HepG2 (cell line): ENCODE results near the gene AMOTL2. TPM values are rescaled to one million over a fixed set of nuclear protein-coding genes. Genes with fewer than 3 reads are reported as not detected.

ENCODE experiments used
- ADNP ChIP-seq: sonication (generic); formaldehyde crosslinking; IDR thresholded peaks from 2 replicates; pipeline ENCODE4 v1.4.0; 2020; ENCODE audit warnings: missing genetic modification reagents
- AGO2 ChIP-seq: fragments of 200-400 bp; formaldehyde crosslinking; optimal IDR thresholded peaks from 2 replicates; pipeline ENCODE3; 2017; ENCODE audit warnings: mild to moderate bottlenecking, low read depth, low read length, moderate library complexity
- ATF1 ChIP-seq: IDR thresholded peaks from 2 replicates; pipeline ENCODE4 v1.6.1; 2016; ENCODE audit warnings: mild to moderate bottlenecking, control low read depth
- DDIT3 ChIP-seq: sonication (generic); formaldehyde crosslinking; IDR thresholded peaks from 2 replicates; pipeline ENCODE4 v1.4.0; 2020; ENCODE audit warnings: mild to moderate bottlenecking, missing genetic modification reagents
- GATA4 ChIP-seq: sonication (generic); IDR thresholded peaks from 2 replicates; pipeline ENCODE4 v1.6.1; 2016; ENCODE audit warnings: antibody characterized with exemption, low read depth, borderline replicate concordance
- HMGXB4 ChIP-seq, 2 experiments: sonication (generic) in 1 of 2; formaldehyde crosslinking in 1 of 2; IDR thresholded peaks; 2 replicates each; pipeline versions ENCODE4 v1.4.0 to v1.6.1; 2018 to 2020; ENCODE audit warnings: missing genetic modification reagents in 2 of 2, borderline replicate concordance in 1 of 2, low read depth in 1 of 2, mild to moderate bottlenecking in 1 of 2, missing biosample characterization in 1 of 2
- MYPOP ChIP-seq: sonication (generic); formaldehyde crosslinking; IDR thresholded peaks from 2 replicates; pipeline ENCODE4 v1.8.1; 2023; ENCODE audit warnings: mild to moderate bottlenecking, moderate library complexity, missing genetic modification reagents
- NPAS2 ChIP-seq: sonication (generic); formaldehyde crosslinking; IDR thresholded peaks from 2 replicates; pipeline ENCODE4 v1.8.0; 2022; ENCODE audit warnings: mild to moderate bottlenecking, missing genetic modification reagents, borderline replicate concordance
- RFX5 ChIP-seq: IDR thresholded peaks from 2 replicates; pipeline ENCODE4 v1.6.1; 2011; ENCODE audit warnings: low read depth, low read length, improper control_type of control experiment
- RFXANK ChIP-seq: IDR thresholded peaks from 2 replicates; pipeline ENCODE4 v1.6.1; 2016
- RXRA ChIP-seq: sonication (generic); formaldehyde crosslinking; IDR thresholded peaks from 2 replicates; pipeline ENCODE4 v1.5.1; 2020; ENCODE audit warnings: missing genetic modification reagents
- SOX6 ChIP-seq, 2 experiments: fragments of 450-650 bp in 1 of 2; sonication (generic) in 1 of 2; formaldehyde crosslinking in 1 of 2; IDR thresholded peaks; 2 replicates each; pipeline versions ENCODE4 v1.4.0 to v1.6.1; 2017 to 2020; ENCODE audit warnings: antibody characterized with exemption in 1 of 2, mild to moderate bottlenecking in 1 of 2, missing genetic modification reagents in 1 of 2
- TEF ChIP-seq: sonication (generic); formaldehyde crosslinking; IDR thresholded peaks from 2 replicates; pipeline ENCODE4 v1.5.0; 2020; ENCODE audit warnings: missing genetic modification reagents
- ZBTB25 ChIP-seq: IDR thresholded peaks from 2 replicates; pipeline ENCODE4 v1.6.1; 2018; ENCODE audit warnings: missing genetic modification reagents
- ZNF232 ChIP-seq: sonication (generic); formaldehyde crosslinking; IDR thresholded peaks from 2 replicates; pipeline ENCODE4 v1.4.0; 2020; ENCODE audit warnings: missing genetic modification reagents, borderline replicate concordance
- ZNF264 ChIP-seq: sonication (generic); formaldehyde crosslinking; IDR thresholded peaks from 2 replicates; pipeline ENCODE4 v1.4.0; 2020; ENCODE audit warnings: missing genetic modification reagents
- ZNF3 ChIP-seq: IDR thresholded peaks from 2 replicates; pipeline ENCODE4 v1.7.0; 2017; ENCODE audit warnings: inconsistent platforms
- ZNF383 ChIP-seq: sonication (generic); formaldehyde crosslinking; IDR thresholded peaks from 2 replicates; pipeline ENCODE4 v1.4.0; 2020; ENCODE audit warnings: missing genetic modification reagents, mild to moderate bottlenecking, borderline replicate concordance
- ZNF747 ChIP-seq: sonication (generic); formaldehyde crosslinking; IDR thresholded peaks from 2 replicates; pipeline ENCODE4 v1.8.1; 2023; ENCODE audit warnings: missing genetic modification reagents, mild to moderate bottlenecking, borderline replicate concordance
- ZSCAN9 ChIP-seq: IDR thresholded peaks from 2 replicates; pipeline ENCODE4 v1.6.1; 2016; ENCODE audit warnings: borderline replicate concordance
- polyA plus RNA-seq, 8 experiments: library from polyadenylated mRNA; depleted of rRNA in 3 of 8; stranded (reverse) in 7 of 8; unstranded in 1 of 8; fragments of >200 nt; fragmentation: Illumina TruSeq in 4 of 8; extraction: Trizol in 4 of 8; gene quantifications; 2 replicates each; pipeline versions ENCODE4 v1.2.1 to v1.2.3, GENCODE V29; 2011 to 2016; ENCODE audit warnings: low read depth in 4 of 8, missing spikeins in 1 of 8, mixed read lengths in 1 of 8; ENCODE audit not compliant: insufficient read depth in 1 of 8
- total RNA-seq, 5 experiments: library from RNA; depleted of rRNA; stranded (reverse); fragments of >200 nt; fragmentation: Illumina TruSeq; extraction: Trizol; gene quantifications; 2 replicates each; pipeline ENCODE4 v1.2.3, GENCODE V29; 2016; ENCODE audit warnings: low read depth in 1 of 5

The AMOTL2 gene
- total and polyA plus RNA-seq, 2 of the 13 experiments (the other 11 are each of a cell fraction or from before 2014, with no cell fraction given): 17.3 to 18.5 TPM

- TF ChIP-seq HMGXB4 (CRISPR knock-in tag; IDR thresholded peaks at IDR 0.05; ENCODE audit: borderline replicate concordance in 1 of 2, low read depth in 1 of 2) (no peak), ZSCAN9 (CRISPR knock-in tag) (peak; percentile 31; the same call in 1 of the 2 replicates), RXRA (CRISPR knock-in tag) (peak; percentile 51; the same call in 1 of the 2 replicates), ATF1 (CRISPR knock-in tag) (no peak), ADNP (CRISPR knock-in tag) (no peak), ZNF264 (CRISPR knock-in tag) (peak; percentile 31; the same call in 1 of the 2 replicates), TEF (CRISPR knock-in tag) (no peak), RFX5 (no peak), AGO2 (no peak), GATA4 (no peak), ZNF747 (CRISPR knock-in tag) (no peak; the same call in 1 of the 2 replicates), RFXANK (CRISPR knock-in tag) (no peak), ZBTB25 (CRISPR knock-in tag) (no peak), NPAS2 (CRISPR knock-in tag) (no peak), ZNF3 (CRISPR knock-in tag) (peak; percentile 94), ZNF232 (CRISPR knock-in tag) (no peak), MYPOP (CRISPR knock-in tag) (0 out of 2 replicates have a peak, but pooled peaks have one; percentile 53), SOX6 (IDR thresholded peaks at IDR 0.05) (no peak), SOX6 (CRISPR knock-in tag; IDR thresholded peaks at IDR 0.05) (peak; percentile 41; the same call in 1 of the 2 replicates), DDIT3 (CRISPR knock-in tag) (no peak), ZNF383 (no peak)
Measured at GRCh38 chr3:134326760-134327593, 47.3 kb downstream of the AMOTL2 start (continued).
